Measurements from ENCODE around the gene LRRC57.
"Not testable (repeated sequence)": the region's sequence is repeated elsewhere in the genome, so short reads cannot be mapped to it uniquely, and the experiment has no call there.

LRRC57 gene

GRCh38 chr15:42548249-42549031 is at the start of gene LRRC57, which contains the start of gene HAUS2:
LRRC57 (minus strand) TSS chr15:42548793; CDS start chr15:42548434, 359 bp downstream.
HAUS2 (plus strand) TSS chr15:42548838; CDS start chr15:42548873, 35 bp downstream.
- peak; percentile 79 for DNase-seq

GRCh38 chr15:42595626-42596240 is 47.1 kb upstream of the LRRC57 start:
- no peak for DNase-seq

DNA sequence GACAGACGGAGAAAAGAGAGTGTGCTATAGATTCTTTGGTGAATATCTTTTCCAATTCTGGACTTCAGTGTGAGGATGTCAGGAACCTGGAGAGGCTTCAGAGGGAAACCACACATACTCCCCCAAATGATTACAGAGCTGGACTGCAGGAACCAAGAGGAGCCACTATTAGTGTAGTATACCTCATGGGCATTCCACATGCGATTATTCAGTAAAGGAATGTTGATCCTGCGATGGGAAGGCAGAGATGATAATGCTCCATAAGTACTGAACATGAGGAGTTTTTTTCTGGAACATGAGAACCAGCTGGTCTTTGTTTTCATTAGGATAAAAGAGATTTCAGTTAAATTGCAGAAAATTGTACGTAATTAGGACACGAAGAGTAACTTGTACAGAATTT is 45.5 kb upstream of the LRRC57 start:
- no peak for DNase-seq

DNA sequence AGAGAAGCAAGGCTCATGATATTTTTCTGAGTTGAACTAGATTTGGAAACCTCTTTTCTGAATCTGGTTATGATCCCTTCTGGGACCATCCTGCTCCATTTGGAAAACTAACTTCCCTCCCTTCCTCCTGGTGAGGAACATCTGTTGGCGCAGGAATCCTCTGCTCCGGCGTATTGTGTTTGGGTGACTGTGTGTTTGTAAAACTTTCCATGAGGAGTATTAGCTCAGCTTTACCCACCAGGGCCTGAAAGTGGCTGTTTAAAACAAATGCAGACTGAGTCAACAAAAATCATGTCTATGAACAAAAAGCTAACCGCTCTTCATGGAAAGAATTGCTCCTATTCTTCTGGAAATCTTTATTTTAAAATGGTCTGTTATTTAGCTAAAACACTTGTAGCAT is 44.5 kb upstream of the LRRC57 start:
- no peak for DNase-seq

DNA sequence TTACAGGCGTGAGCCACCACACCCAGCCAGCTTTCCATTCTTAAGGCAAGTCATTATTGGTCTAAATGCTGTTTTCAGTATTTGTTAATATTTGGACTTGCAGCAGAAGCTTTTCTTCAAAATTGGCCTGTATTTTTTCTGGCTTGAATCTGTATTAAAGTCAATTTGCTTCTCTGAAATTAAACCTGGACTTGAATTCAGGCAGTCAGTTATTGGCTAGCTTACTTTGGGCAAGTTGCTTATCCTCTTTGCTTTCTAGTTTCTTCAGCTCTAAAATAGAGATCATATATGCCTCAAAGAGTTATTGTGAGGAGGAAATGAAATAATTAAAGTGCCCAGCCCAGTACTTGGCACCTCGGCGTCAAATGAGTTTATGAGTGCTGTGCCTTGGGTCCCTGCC is 44.1 kb upstream of the LRRC57 start:
- DNase-seq = no peak

- no peak for DNase-seq
Observed at GRCh38 chr15:42591238-42591934, 42.8 kb upstream of the LRRC57 start.

- DNase-seq = no peak
Observed at GRCh38 chr15:42590619-42591237, 42.1 kb upstream of the LRRC57 start.

- no peak for DNase-seq
Observed at GRCh38 chr15:42584031-42584765, 35.6 kb upstream of the LRRC57 start.

DNA sequence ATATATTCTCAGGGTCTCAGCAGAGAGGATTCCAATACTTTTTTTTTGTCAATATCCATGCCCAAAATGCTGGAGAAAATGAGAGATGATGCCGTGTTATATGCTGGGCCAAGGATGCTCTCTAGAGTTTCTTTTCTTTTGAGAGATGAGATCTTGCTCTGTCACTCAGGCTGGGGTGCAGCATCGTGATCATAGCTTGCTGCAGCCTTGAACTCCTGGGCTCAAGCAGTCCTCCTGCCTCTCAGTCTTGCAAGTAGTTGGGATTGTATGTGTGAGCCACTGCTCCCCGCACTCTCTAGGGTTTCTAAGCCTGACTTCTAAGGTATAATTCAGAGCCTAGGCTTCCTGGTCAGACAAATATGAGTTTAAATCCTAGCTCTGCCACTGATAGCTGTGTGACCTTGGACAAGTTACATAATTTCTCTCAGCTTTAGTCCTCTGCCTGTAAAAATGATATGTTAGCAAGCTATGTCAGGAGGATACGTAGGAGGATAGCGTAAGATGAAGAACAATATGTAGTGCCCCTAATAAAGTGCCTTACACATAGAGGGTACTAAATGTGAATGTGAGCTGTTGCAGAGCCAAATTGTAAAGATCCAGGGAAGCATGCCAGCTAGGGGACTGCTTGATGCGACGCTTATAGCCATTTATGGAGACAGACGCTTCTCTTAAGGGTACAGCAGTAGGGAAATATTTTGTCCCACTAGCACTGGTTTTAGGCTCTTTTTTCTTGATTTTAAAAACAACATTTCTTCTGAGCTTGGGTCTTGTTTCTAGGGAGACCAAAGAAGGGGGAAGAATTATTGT is 34.2 kb upstream of the LRRC57 start:
- no peak for DNase-seq

- DNase-seq = peak; percentile 75
Observed at GRCh38 chr15:42581272-42581730, 32.7 kb upstream of the LRRC57 start.

DNA sequence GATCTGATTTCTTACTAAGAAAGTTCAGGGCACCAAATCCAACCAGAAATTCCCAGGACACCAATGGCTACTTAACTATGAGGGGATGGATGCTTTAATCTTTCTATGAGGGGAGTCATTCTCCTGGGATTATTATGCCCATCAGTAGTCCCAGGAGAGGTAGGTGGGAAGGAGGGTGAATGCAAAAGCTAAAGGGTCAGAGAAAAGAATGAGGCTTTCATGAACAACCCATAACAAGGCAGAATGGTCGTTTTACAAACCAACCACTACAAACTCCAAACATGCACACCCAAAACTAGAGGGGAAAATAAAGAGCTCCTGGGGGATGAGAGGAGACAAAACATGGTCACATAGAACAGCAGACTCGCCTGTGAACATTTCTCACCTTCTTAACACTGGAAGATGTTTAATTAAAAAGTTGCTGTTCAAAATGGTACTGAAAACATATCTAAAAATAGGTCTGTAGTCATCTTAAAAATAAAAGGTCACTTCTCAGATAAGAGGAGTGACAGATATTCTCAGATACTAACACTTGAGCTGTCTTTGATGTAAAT is 30.5 kb upstream of the LRRC57 start:
- no peak for DNase-seq

GRCh38 chr15:42577514-42578031 is 29.0 kb upstream of the LRRC57 start:
- no peak for DNase-seq

DNA sequence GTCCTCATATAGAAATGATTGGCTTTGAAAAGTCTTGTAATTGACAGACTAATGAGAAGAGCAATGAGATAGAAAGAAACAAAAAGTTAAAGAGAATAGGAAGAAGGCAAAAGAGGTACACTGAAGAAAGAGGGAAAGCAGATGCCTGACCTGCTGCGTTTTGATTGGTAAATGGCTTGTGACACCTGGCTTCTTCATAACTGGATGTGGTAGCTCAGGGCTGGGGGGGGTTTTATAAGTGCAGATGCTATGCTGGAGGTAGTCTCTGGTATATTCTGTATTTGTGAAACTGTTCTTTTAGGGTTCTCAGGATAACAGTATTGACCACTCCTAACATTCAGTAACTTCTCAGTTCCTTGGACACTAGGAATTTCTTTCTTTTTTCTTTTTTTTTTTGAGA is 28.2 kb upstream of the LRRC57 start:
- DNase-seq = no peak

DNA sequence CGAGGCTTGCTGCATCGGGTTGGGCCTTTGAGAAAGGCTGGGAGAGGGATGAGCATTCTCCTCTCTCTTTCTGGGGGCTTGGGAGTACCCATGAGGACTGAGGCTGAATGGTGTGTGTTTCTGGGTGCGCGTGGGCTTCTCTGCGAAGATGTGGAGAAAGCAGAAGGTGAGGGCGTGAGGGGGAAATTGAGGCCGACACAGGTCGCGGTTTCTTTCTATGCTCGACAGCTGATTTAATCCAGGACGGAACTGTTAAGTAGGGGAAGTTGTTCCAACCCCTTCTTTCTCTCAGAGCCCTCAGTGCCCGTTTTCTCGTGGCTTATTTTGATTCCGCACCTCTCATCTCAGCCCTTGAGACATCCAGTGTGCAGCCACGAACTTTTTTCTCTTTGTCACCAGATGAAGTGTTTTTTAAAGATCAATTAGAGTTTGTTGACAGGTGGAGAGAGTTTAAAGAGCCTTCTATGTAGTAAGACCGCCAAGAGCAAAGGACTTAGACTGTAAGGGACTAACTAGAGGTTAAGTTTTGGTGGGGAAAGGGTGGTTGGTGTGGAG is 27.5 kb upstream of the LRRC57 start:
- no peak for DNase-seq

GRCh38 chr15:42575188-42576039 is 26.8 kb upstream of the LRRC57 start, which contains the start of gene STARD9:
STARD9 (plus strand) TSS chr15:42575606; CDS start chr15:42575716, 110 bp downstream.
- DNase-seq = peak; percentile 94

- no peak for DNase-seq
Observed at GRCh38 chr15:42558739-42559138, 10.1 kb upstream of the LRRC57 start.

- not testable (repeated sequence) for DNase-seq
Observed at GRCh38 chr15:42556550-42557207, 8.1 kb upstream of the LRRC57 start.

DNA sequence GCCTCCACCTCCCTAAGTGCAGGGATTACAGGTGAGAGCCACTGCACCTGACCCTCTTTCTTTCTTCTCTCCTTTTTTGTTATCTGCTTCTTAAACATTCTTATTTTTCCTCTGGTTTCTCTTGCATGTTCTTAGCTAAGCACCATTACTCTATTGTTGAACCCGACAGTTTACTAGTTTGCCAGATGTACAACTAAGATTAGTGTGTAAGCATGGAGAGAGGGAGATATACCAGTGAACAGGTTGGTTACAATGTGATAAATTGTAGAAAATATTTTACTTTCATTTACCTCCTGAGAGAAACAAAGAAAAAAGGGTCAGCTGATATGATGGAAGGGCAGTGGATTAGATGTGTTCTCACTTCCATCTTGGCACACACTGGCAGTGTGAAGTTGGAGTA is 5.0 kb upstream of the LRRC57 start:
- no peak for DNase-seq
